HEK293T (cell line): ENCODE results near the gene HAGH.

ENCODE experiments used
- CTCF ChIA-PET: fragments of 350-600 bp; formaldehyde crosslinking; extraction: SDS; loops from one replicate; lab custom pipeline; 2021; ENCODE audit warnings: antibody characterized with exemption, inconsistent platforms; lab: Yijun Ruan, JAX
- POLR2A ChIA-PET: fragments of 350-600 bp; formaldehyde crosslinking; extraction: SDS; loops from one replicate; lab custom pipeline; 2020; ENCODE audit warnings: antibody characterized with exemption, inconsistent platforms; lab: Yijun Ruan, JAX
- DNase-seq: peaks from one replicate; pipeline ENCODE4 v3.0.0; 2012; ENCODE audit warnings: mixed read lengths; ENCODE audit errors: extremely low spot score
- ARNT ChIP-seq: fragments of 450-650 bp; IDR thresholded peaks from 2 replicates; pipeline ENCODE4 v1.6.1; 2017; ENCODE audit warnings: mild to moderate bottlenecking
- BHLHE40 ChIP-seq: fragments of 450-650 bp; IDR thresholded peaks from 2 replicates; pipeline ENCODE4 v1.6.1; 2016; ENCODE audit warnings: mild to moderate bottlenecking, moderate library complexity, borderline replicate concordance
- CTBP1 ChIP-seq: fragments of 450-650 bp; IDR thresholded peaks from 2 replicates; pipeline ENCODE4 v1.6.1; 2016; ENCODE audit warnings: borderline replicate concordance
- ELF4 ChIP-seq: fragments of 450-650 bp; IDR thresholded peaks from 2 replicates; pipeline ENCODE4 v1.6.1; 2017; ENCODE audit warnings: antibody characterized with exemption
- FOXA1 ChIP-seq: fragments of 450-650 bp; IDR thresholded peaks from 2 replicates; pipeline ENCODE4 v1.6.1; 2016; ENCODE audit warnings: mild to moderate bottlenecking
- FOXK2 ChIP-seq: fragments of 450-650 bp; IDR thresholded peaks from 2 replicates; pipeline ENCODE4 v1.6.1; 2016; ENCODE audit warnings: mild to moderate bottlenecking
- FOXM1 ChIP-seq: fragments of 450-650 bp; IDR thresholded peaks from 2 replicates; pipeline ENCODE4 v1.6.1; 2017; ENCODE audit warnings: mild to moderate bottlenecking, borderline replicate concordance
- HDGF ChIP-seq: fragments of 450-650 bp; IDR thresholded peaks from 2 replicates; pipeline ENCODE4 v1.6.1; 2017; ENCODE audit warnings: antibody characterized with exemption, borderline replicate concordance
- L3MBTL2 ChIP-seq: fragments of 450-650 bp; conservative IDR thresholded peaks from 2 replicates; pipeline ENCODE4 v1.6.1; 2016; ENCODE audit warnings: mild to moderate bottlenecking
- LEF1 ChIP-seq: fragments of 450-650 bp; IDR thresholded peaks from 2 replicates; pipeline ENCODE4 v1.6.1; 2017; ENCODE audit warnings: mild to moderate bottlenecking, borderline replicate concordance
- NFRKB ChIP-seq: fragments of 450-650 bp; IDR thresholded peaks from 2 replicates; pipeline ENCODE4 v1.6.1; 2016; ENCODE audit warnings: mild to moderate bottlenecking, moderate library complexity
- PKNOX1 ChIP-seq: fragments of 450-650 bp; IDR thresholded peaks from 2 replicates; pipeline ENCODE4 v1.6.1; 2016
- SP1 ChIP-seq: fragments of 450-650 bp; IDR thresholded peaks from 2 replicates; pipeline ENCODE4 v1.6.1; 2017
- SUZ12 ChIP-seq: fragments of 450-650 bp; IDR thresholded peaks from 2 replicates; pipeline ENCODE4 v1.6.1; 2016; ENCODE audit warnings: mild to moderate bottlenecking
- TARDBP ChIP-seq: fragments of 450-650 bp; IDR thresholded peaks from 2 replicates; pipeline ENCODE4 v1.6.1; 2016
- ZNF384 ChIP-seq: fragments of 450-650 bp; IDR thresholded peaks from 2 replicates; pipeline ENCODE4 v1.6.1; 2016

The HAGH gene

GRCh38 chr16:1766231-1766630 lies 60.4 kb downstream of the HAGH start:
- no peak for TF ChIP-seq L3MBTL2
- no peak for TF ChIP-seq FOXA1
- POLR2A ChIA-PET = no interaction called here
- CTCF ChIA-PET = no interaction called here
- no peak for DNase-seq

- DNase-seq = no peak
- ChIA-PET CTCF (no interaction called here), POLR2A (no interaction called here)
- TF ChIP-seq LEF1 (no peak), HDGF (no peak), NFRKB (no peak), ARNT (no peak), SP1 (no peak), FOXK2 (no peak), L3MBTL2 (no peak)
Measured at GRCh38 chr16:1765826-1766225, 60.8 kb downstream of the HAGH start.

DNA sequence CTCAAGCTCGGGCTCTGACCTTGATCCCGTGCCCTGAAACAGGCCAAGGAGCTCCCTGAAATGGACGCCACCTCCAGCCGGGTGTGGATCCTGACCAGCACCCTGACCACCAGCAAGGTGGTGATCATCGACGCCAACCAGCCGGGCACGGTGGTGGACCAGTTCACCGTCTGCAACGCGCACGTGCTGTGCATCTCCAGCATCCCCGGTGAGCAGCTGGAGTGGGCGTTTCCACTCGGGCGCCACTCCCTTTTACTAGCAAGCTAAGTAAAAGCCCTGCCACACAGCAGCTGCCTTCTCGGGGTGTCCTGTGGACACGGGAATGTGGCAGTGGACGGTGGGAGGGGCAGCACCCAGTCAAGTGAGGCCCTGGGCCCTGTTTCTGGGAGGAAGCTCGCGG lies 61.7 kb downstream of the HAGH start:
- no peak for DNase-seq
- ChIA-PET CTCF (interaction anchor here (0.5 to 1.2 kb wide), 2 partner anchors 59 to 614 kb away, joined by 3 to 5 read pairs; partner anchors contain the start of gene MAPK8IP3), POLR2A (interaction anchor here (0.8 to 1.5 kb wide), 3 partner anchors 8 to 154 kb away, joined by 3 to 5 read pairs (median 5); partner anchors contain the start of genes EME2, JPT2 and MRPS34)
- TF ChIP-seq PKNOX1 (no peak), ELF4 (no peak), TARDBP (no peak), SP1 (no peak), FOXK2 (no peak), CTBP1 (no peak), BHLHE40 (no peak), LEF1 (no peak), ARNT (no peak), HDGF (no peak), ZNF384 (no peak), FOXM1 (no peak), SUZ12 (no peak)

DNA sequence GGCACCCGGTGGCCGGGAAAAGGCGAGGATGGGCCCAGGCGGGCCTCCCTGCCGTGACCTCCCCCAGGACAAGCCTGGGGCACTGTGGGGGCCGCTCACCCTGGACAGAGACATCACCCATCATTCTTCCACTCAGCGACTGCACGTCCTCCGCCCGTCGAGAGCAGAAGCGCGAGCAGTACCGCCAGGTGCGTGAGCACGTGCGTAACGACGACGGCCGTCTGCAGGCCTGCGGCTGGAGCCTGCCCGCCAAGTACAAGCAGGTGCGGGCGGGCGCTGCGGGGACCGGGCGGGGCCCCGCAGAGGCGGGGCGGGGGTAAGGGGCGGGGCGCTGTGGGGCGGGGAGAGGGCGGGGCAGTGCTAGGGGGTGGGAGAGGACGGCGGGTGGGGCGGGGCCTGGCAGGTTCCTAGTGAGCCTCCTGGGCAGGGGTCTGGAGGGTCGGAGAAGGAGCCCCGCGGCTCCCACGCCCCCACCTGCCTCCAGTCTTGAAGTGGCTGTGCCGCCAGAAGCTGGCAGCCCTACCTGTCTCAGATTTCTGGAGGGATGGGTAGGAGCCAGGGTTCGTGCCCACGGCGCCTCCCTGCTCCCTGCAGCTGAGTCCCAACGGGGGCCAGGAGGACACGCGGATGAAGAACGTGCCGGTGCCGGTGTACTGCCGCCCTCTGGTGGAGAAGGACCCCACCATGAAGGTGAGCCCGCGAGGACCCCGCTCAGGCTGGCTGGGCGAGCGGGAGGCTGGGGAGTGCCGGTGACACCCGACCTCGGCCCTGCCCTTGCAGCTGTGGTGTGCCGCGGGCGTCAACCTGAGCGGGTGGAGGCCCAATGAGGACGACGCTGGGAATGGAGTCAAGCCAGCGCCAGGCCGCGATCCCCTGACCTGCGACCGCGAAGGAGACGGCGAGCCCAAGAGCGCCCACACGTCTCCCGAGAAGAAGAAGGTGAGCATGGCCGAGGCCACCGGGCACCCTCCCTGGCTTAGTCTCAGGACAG lies 62.8 kb downstream of the HAGH start:
- POLR2A ChIA-PET = interaction anchor here (1.2 to 1.5 kb wide), 2 partner anchors 9 to 86 kb away, joined by 5 read pairs; partner anchors contain the start of genes EME2, JPT2 and MRPS34
- peak; percentile 40 for DNase-seq
- TF ChIP-seq FOXM1 = no peak
- TF ChIP-seq SP1 = no peak
- CTCF ChIA-PET = no interaction called here

GRCh38 chr16:1762879-1763520 lies 63.6 kb downstream of the HAGH start:
- TF ChIP-seq L3MBTL2 (no peak), ARNT (no peak), FOXA1 (no peak), SP1 (no peak), PKNOX1 (no peak), BHLHE40 (no peak), LEF1 (no peak), NFRKB (no peak), FOXK2 (no peak)
- CTCF ChIA-PET = interaction anchor here (0.7 kb wide), 1 partner anchor 85 kb away, joined by 4 read pairs; the partner anchor contains the start of gene JPT2
- POLR2A ChIA-PET = no interaction called here
- no peak for DNase-seq

GRCh38 chr16:1762196-1762878 lies 64.3 kb downstream of the HAGH start:
- TF ChIP-seq HDGF (no peak), NFRKB (no peak), ARNT (no peak), CTBP1 (no peak), SP1 (no peak), FOXK2 (no peak), ZNF384 (no peak), L3MBTL2 (no peak), ELF4 (no peak), PKNOX1 (no peak)
- ChIA-PET POLR2A (no interaction called here), CTCF (interaction anchor here (0.7 kb wide), 1 partner anchor 84 kb away, joined by 4 read pairs; the partner anchor contains the start of gene JPT2)
- DNase-seq = no peak
